H1 (cell line): ENCODE measurements around the gene SMAD6. TPM values are rescaled to one million over a fixed set of nuclear protein-coding genes. Genes with fewer than 3 reads are reported as not detected.

Experiments used
- CTCF ChIA-PET: fragments of 300-600 bp; sonication (Branson Sonifier 250); formaldehyde crosslinking; loops from one replicate; lab custom pipeline; 2021; ENCODE audit not compliant: partially characterized antibody; lab: Charles Lee
- POLR2A ChIA-PET: fragments of 300-600 bp; sonication (Branson Sonifier 250); formaldehyde crosslinking; loops from one replicate; lab custom pipeline; 2021; ENCODE audit warnings: inconsistent platforms; ENCODE audit not compliant: partially characterized antibody; lab: Charles Lee
- DNase-seq, 2 experiments: peaks; one replicate each; pipeline versions ENCODE4 v3.0.0 to v3.0.0-alpha.2; 2010 to 2022; ENCODE audit warnings: low spot score in 2 of 2, low read depth in 1 of 2, mixed read lengths in 1 of 2
- FAIRE-seq: peaks from 2 replicates; lab custom pipeline; 2011; peaks lifted over from hg19 to GRCh38; lab: Jason Lieb, UNC
- H2AFZ ChIP-seq: 2 replicates; pipeline ENCODE4 v1.8.1; 2012; ENCODE audit warnings: low read length, inconsistent platforms
- H2AK5ac ChIP-seq: 2 replicates; pipeline ENCODE4 v1.6.1; 2013; ENCODE audit warnings: low read depth, low read length
- H2BK120ac ChIP-seq: replicated peaks from 2 replicates; pipeline ENCODE3; 2013; ENCODE audit warnings: low read depth, low read length, inconsistent platforms
- H2BK12ac ChIP-seq: 2 replicates; pipeline ENCODE4 v1.6.1; 2013; ENCODE audit warnings: low read depth, low read length
- H2BK15ac ChIP-seq: 2 replicates; pipeline ENCODE4 v1.6.1; 2013; ENCODE audit warnings: low read length
- H2BK20ac ChIP-seq: 2 replicates; pipeline ENCODE4 v1.6.1; 2013; ENCODE audit warnings: low read length
- H2BK5ac ChIP-seq: 2 replicates; pipeline ENCODE4 v1.6.1; 2013; ENCODE audit warnings: low read depth, low read length
- H3K14ac ChIP-seq: 2 replicates; pipeline ENCODE4 v1.6.1; 2013; ENCODE audit warnings: inconsistent platforms; ENCODE audit not compliant: insufficient read length
- H3K18ac ChIP-seq: 2 replicates; pipeline ENCODE4 v1.6.1; 2013; ENCODE audit warnings: low read length; ENCODE audit errors: extremely low read depth
- H3K23ac ChIP-seq: 2 replicates; pipeline ENCODE4 v1.6.1; 2013; ENCODE audit warnings: inconsistent platforms; ENCODE audit not compliant: insufficient read length
- H3K23me2 ChIP-seq: 2 replicates; pipeline ENCODE4 v1.6.1; 2013; ENCODE audit warnings: low read depth, low read length
- H3K27ac ChIP-seq: 2 replicates; pipeline ENCODE4 v1.6.1; 2011; ENCODE audit warnings: low read depth, low read length, inconsistent platforms
- H3K27me3 ChIP-seq, 4 experiments: replicated peaks in 1 of 4; 1 replicate in 1 of 4; 2 replicates in 3 of 4; pipeline versions ENCODE4 v1.6.1 to v1.8.1; 2011 to 2013; ENCODE audit warnings: low read length in 3 of 4, mild to moderate bottlenecking in 3 of 4, inconsistent platforms in 2 of 4, mixed read lengths in 2 of 4, moderate library complexity in 1 of 4; ENCODE audit not compliant: control insufficient read depth in 3 of 4, insufficient read depth in 3 of 4; ENCODE audit errors: extremely low read depth in 1 of 4
- H3K36me3 ChIP-seq, 4 experiments: 2 replicates each; pipeline versions ENCODE4 v1.6.1 to v1.8.1; 2011 to 2013; ENCODE audit warnings: mild to moderate bottlenecking in 4 of 4, low read length in 3 of 4, moderate library complexity in 2 of 4, control low read depth in 1 of 4, inconsistent platforms in 1 of 4; ENCODE audit not compliant: insufficient read depth in 4 of 4, control insufficient read depth in 2 of 4
- H3K4ac ChIP-seq: replicated peaks from 2 replicates; pipeline ENCODE3; 2013; ENCODE audit warnings: low read length, low read depth, mixed read lengths, inconsistent platforms; ENCODE audit not compliant: insufficient read length
- H3K4me1 ChIP-seq, 4 experiments: replicated peaks in 1 of 4; 1 replicate in 1 of 4; 2 replicates in 3 of 4; pipeline versions ENCODE4 v1.6.1 to v1.8.1; 2011 to 2013; ENCODE audit warnings: low read length in 3 of 4, inconsistent platforms in 2 of 4, mixed read lengths in 1 of 4; ENCODE audit not compliant: insufficient read depth in 4 of 4, control insufficient read depth in 3 of 4
- H3K4me2 ChIP-seq, 2 experiments: 2 replicates each; pipeline versions ENCODE4 v1.6.1 to v1.8.1; 2011 to 2013; ENCODE audit warnings: low read depth in 2 of 2, low read length in 2 of 2, control low read depth in 1 of 2, inconsistent platforms in 1 of 2, mild to moderate bottlenecking in 1 of 2; ENCODE audit not compliant: insufficient read depth in 1 of 2
- H3K4me3 ChIP-seq, 4 experiments: fragments of 200-600, 300-600 bp in 1 of 4; sonication (generic), shearing (Covaris generic), sonication (Bioruptor Twin) in 1 of 4; 2 replicates each; pipeline versions ENCODE4 v1.5.1 to v1.8.1; 2011 to 2016; ENCODE audit warnings: low read length in 4 of 4, low read depth in 3 of 4, control low read depth in 2 of 4, inconsistent platforms in 2 of 4, mild to moderate bottlenecking in 2 of 4, mixed read lengths in 1 of 4, moderate library complexity in 1 of 4; ENCODE audit not compliant: insufficient read depth in 2 of 4; ENCODE audit errors: extremely low read depth in 1 of 4
- H3K56ac ChIP-seq: replicated peaks from 2 replicates; pipeline ENCODE3; 2013; ENCODE audit warnings: low read depth, mild to moderate bottlenecking, mixed read lengths, low read length, inconsistent platforms; ENCODE audit not compliant: insufficient read length
- H3K79me1 ChIP-seq: 2 replicates; pipeline ENCODE4 v1.6.1; 2013; ENCODE audit warnings: low read depth, low read length, control low read depth
- H3K79me2 ChIP-seq, 2 experiments: 2 replicates each; pipeline versions ENCODE4 v1.6.1 to v1.8.1; 2012 to 2013; ENCODE audit warnings: low read length in 2 of 2, mild to moderate bottlenecking in 2 of 2, inconsistent platforms in 1 of 2; ENCODE audit not compliant: insufficient read depth in 2 of 2, control insufficient read depth in 1 of 2
- H3K9ac ChIP-seq, 4 experiments: replicated peaks in 1 of 4; 1 replicate in 1 of 4; 2 replicates in 3 of 4; pipeline versions ENCODE4 v1.6.1 to v1.8.1; 2011 to 2013; ENCODE audit warnings: low read depth in 3 of 4, low read length in 3 of 4, control low read depth in 2 of 4, mild to moderate bottlenecking in 2 of 4, moderate library complexity in 2 of 4, inconsistent platforms in 1 of 4; ENCODE audit errors: extremely low read depth in 1 of 4
- H3K9me3 ChIP-seq, 2 experiments: 2 replicates each; pipeline versions ENCODE4 v1.6.1 to v1.8.1; 2012 to 2013; ENCODE audit warnings: mild to moderate bottlenecking in 2 of 2, moderate library complexity in 2 of 2, control low read depth in 1 of 2, inconsistent platforms in 1 of 2, low read depth in 1 of 2, low read length in 1 of 2, mixed read lengths in 1 of 2; ENCODE audit not compliant: insufficient read depth in 2 of 2
- H4K20me1 ChIP-seq, 2 experiments: replicated peaks in 1 of 2; 2 replicates each; pipeline versions ENCODE3 to v1.8.1; 2011 to 2013; ENCODE audit warnings: inconsistent platforms in 2 of 2, low read length in 2 of 2, mild to moderate bottlenecking in 1 of 2; ENCODE audit not compliant: insufficient read depth in 2 of 2, control insufficient read depth in 1 of 2
- H4K5ac ChIP-seq: 2 replicates; pipeline ENCODE4 v1.6.1; 2013; ENCODE audit warnings: low read length, low read depth, mixed read lengths, inconsistent platforms; ENCODE audit not compliant: insufficient read length
- H4K8ac ChIP-seq: 2 replicates; pipeline ENCODE4 v1.8.0; 2013; ENCODE audit warnings: mild to moderate bottlenecking, moderate library complexity, low read length, inconsistent platforms; ENCODE audit not compliant: insufficient read depth; ENCODE audit errors: extremely low read depth
- H4K91ac ChIP-seq: replicated peaks from 2 replicates; pipeline ENCODE3; 2013; ENCODE audit warnings: low read length, mixed read lengths, inconsistent platforms; ENCODE audit not compliant: insufficient read length
- ASH2L ChIP-seq: fragments of 200-600, 300-600 bp; sonication (generic); IDR thresholded peaks from one replicate; pipeline ENCODE4 v1.7.1; 2017; ENCODE audit warnings: low read length
- CHD1 ChIP-seq: IDR thresholded peaks from 2 replicates; pipeline ENCODE4 v1.6.1; 2012; ENCODE audit warnings: low read depth, low read length, improper control_type of control experiment
- CHD2 ChIP-seq: IDR thresholded peaks from 2 replicates; pipeline ENCODE4 v1.6.1; 2012; ENCODE audit warnings: low read length, improper control_type of control experiment
- EP300 ChIP-seq, 2 experiments: IDR thresholded peaks; 1 replicate in 1 of 2; 2 replicates in 1 of 2; pipeline ENCODE4 v1.6.1; 2011 to 2012; ENCODE audit warnings: low read depth in 2 of 2, low read length in 2 of 2, mild to moderate bottlenecking in 2 of 2, borderline replicate concordance in 1 of 2, inconsistent platforms in 1 of 2, moderate library complexity in 1 of 2
- SIX5 ChIP-seq: IDR thresholded peaks from 2 replicates; pipeline ENCODE4 v1.6.1; 2011; ENCODE audit warnings: mild to moderate bottlenecking, low read depth, low read length
- SRF ChIP-seq: IDR thresholded peaks from 2 replicates; pipeline ENCODE4 v1.6.1; 2011; ENCODE audit warnings: mild to moderate bottlenecking, low read depth, low read length, moderate library complexity
- TAF7 ChIP-seq: optimal IDR thresholded peaks from 2 replicates; pipeline ENCODE3; 2011; ENCODE audit warnings: low read depth, mild to moderate bottlenecking, inconsistent platforms, low read length, moderate library complexity, borderline replicate concordance
- WGBS, 2 experiments: shearing (Covaris generic) in 1 of 2; methylation state at CpG; one replicate each; pipeline versions ENCODE4 v1.1.6 to v1.1.7; 2013 to 2015; ENCODE audit warnings: low lambda C conversion rate in 2 of 2, mixed read lengths in 2 of 2, inconsistent platforms in 1 of 2, low coverage in 1 of 2, missing lambda C conversion rate in 1 of 2; ENCODE audit not compliant: insufficient replicate concordance in 2 of 2, insufficient coverage in 1 of 2, insufficient read length in 1 of 2; ENCODE audit errors: extremely low coverage in 1 of 2, missing lambda C conversion rate in 1 of 2; 5-methylcytosine and 5-hydroxymethylcytosine counted together
- polyA plus RNA-seq, 7 experiments: library from polyadenylated mRNA; depleted of rRNA in 3 of 7; stranded (reverse) in 5 of 7; unstranded in 2 of 7; fragments of >200 nt in 5 of 7; fragments of 200-250 nt in 2 of 7; gene quantifications; 1 replicate in 5 of 7; 2 replicates in 1 of 7; 4 replicates in 1 of 7; pipeline versions ENCODE4 v1.2.1 to v1.2.3, GENCODE V29; 2011 to 2013; ENCODE audit warnings: missing spikeins in 2 of 7, mixed read lengths in 2 of 7
- total RNA-seq: library from RNA; stranded (reverse); fragmentation: NEBNext Ultra II Directional; extraction: Animal tissue kit (Norgen Biotek cat#: 25700); gene quantifications from 2 replicates; pipeline ENCODE4 v1.2.1, GENCODE V29; 2021

The SMAD6 gene
- total and polyA plus RNA-seq, 2 of the 8 experiments (the other 6 are each of a cell fraction or from before 2014, with no cell fraction given): 1.8 to 7.0 TPM

DNA sequence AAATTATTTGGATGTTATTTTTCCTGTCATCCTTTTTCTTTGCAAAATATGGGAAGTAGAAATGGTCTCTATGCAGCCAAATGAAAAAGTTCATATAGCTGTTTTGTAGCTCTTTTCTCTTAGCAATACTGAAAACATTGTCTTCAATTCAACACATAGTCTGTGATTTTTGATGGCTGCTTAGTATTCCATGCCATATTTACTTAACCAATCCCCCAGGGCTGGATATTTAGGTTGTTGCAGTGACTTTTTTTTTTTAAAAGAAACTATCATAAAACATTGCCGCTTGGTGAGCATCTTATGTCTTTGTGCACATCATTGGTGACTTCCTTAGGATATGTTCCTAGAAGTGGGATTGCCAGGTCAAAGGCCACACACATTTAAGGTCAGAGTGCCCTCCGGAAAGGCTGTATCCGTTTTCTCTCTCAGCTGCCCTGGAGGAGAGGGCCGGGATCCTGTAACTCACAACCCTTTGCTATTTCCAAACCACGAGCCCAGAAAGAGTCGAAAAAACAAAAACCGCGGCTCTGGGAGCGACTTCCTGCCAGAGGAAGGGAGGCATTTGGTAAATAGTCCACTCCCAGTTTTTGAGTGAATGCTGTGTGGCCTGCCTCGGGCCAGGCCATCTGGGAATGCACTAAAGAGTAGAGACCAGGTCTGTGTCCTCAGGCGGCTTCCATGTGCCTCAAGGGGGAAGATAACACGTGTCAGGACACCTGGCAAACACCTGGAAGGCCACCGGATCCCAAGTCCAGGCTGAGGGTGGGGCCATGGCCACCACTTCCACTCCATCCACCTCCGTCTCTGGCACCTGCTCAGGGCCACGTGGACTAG is 41.9 kb downstream of the SMAD6 start:
- Histone ChIP-seq H2BK12ac (peak overlapping the region; percentile 73), H3K79me1 (no peaks in the 10 kb centered on the region), H4K91ac (no peak overlapping the region), H3K27ac (no peak overlapping the region), H4K5ac (no peak overlapping the region), H2BK15ac (no peak overlapping the region), H3K23ac (no peak overlapping the region), H3K18ac (peak overlapping the region; percentile 25; the same call in 1 of the 2 replicates), H3K9ac (no peak overlapping the region; a peak in 1 of 7 replicates), H2BK120ac (no peak overlapping the region), H3K4ac (no peak overlapping the region), H3K4me2 (no peak overlapping the region), H3K56ac (no peak overlapping the region), H2BK20ac (peak overlapping the region; percentile 62; the same call in 1 of the 2 replicates), H4K8ac (no peak overlapping the region), H3K36me3 (no peaks in the 10 kb centered on the region), H4K20me1 (no peaks in the 10 kb centered on the region), H2AK5ac (no peak overlapping the region), H3K27me3 (no peaks in the 10 kb centered on the region), H3K4me1 (peaks cover 7 to 37% (median 11%) of the 10 kb centered on the region in 4 experiments), H3K4me3 (no peak overlapping the region), H2BK5ac (peak overlapping the region; percentile 1; the same call in 1 of the 2 replicates), H3K23me2 (no peaks in the 10 kb centered on the region), H2AFZ (no peak overlapping the region), H3K9me3 (no peaks in the 10 kb centered on the region), H3K79me2 (no peaks in the 10 kb centered on the region), H3K14ac (no peak overlapping the region)
- ChIA-PET CTCF (interaction anchor here (0.6 to 2.6 kb wide), 8 partner anchors 10 to 1914 kb away, joined by 3 to 9 read pairs (median 4); no protein-coding TSS in a partner anchor), POLR2A (interaction anchor here (1.2 to 2.0 kb wide), 4 partner anchors 9 to 21 kb away, joined by 3 to 4 read pairs (median 4); no protein-coding TSS in a partner anchor)
- FAIRE-seq (no peak), DNase-seq (no peak)
- no peak for TF ChIP-seq SIX5
- no peak for TF ChIP-seq EP300 (IDR thresholded peaks at IDR 0.05; ENCODE audit: borderline replicate concordance in 1 of 2, low read depth in 2 of 2, low read length in 2 of 2)
- TF ChIP-seq CHD2: no peak
- TF ChIP-seq TAF7: no peak
- no peak for TF ChIP-seq SRF
- no peak for TF ChIP-seq CHD1
- no peak for TF ChIP-seq ASH2L
- 86% methylated on average over 15 of the region's 15 CpGs; no CpG with 5 or more reads in 1 of the 2 experiments for WGBS, 2 experiments
